Right atrium auricular region (tissue), 2 donors: ENCODE measurements around the gene SLC6A11. TPM values are rescaled to one million over a fixed set of nuclear protein-coding genes. Genes with fewer than 3 reads are reported as not detected.

Experiments
- DNase-seq: peaks from one replicate; pipeline ENCODE4 v3.0.0-alpha.2; 2019; ENCODE audit warnings: low spot score
- H3K27ac ChIP-seq, 2 donors: fragments of 200-600 bp; sonication (generic); 1 replicate in 1 of 2; 2 replicates in 1 of 2; pipeline ENCODE4 v1.5.1; 2016 to 2019
- H3K27me3 ChIP-seq, 2 donors: fragments of 200-600 bp; sonication (generic); one replicate each; pipeline versions ENCODE4 v1.5.1 to v1.6.0; 2017 to 2019
- H3K36me3 ChIP-seq: fragments of 200-600 bp; sonication (generic); one replicate; pipeline ENCODE4 v1.5.1; 2016
- H3K4me1 ChIP-seq, 2 donors: fragments of 200-600 bp; sonication (generic); one replicate each; pipeline versions ENCODE4 v1.5.1 to v1.6.0; 2017 to 2019
- H3K4me3 ChIP-seq, 2 donors: fragments of 200-600 bp; sonication (generic); 1 replicate in 1 of 2; 2 replicates in 1 of 2; pipeline ENCODE4 v1.5.1; 2017 to 2019; ENCODE audit warnings: mild to moderate bottlenecking in 1 of 2, moderate library complexity in 1 of 2
- H3K9me3 ChIP-seq, 2 donors: fragments of 200-600 bp; sonication (generic); one replicate each; pipeline ENCODE4 v1.5.1; 2019
- total RNA-seq, 2 donors: library from RNA; depleted of rRNA; stranded (reverse); fragments of >200 nt; gene quantifications; one replicate each; pipeline ENCODE4 v1.1.0, GENCODE V29; 2016
- TF ChIP-seq, protein P1 (sequence below), 2 donors: fragments of 200-600 bp; sonication (generic); IDR thresholded peaks; one replicate each; pipeline ENCODE4 v1.5.1; 2019; ENCODE audit warnings: antibody characterized with exemption in 2 of 2

The SLC6A11 gene
- total RNA-seq, 2 donors from 2014 or later: not detected

DNA sequence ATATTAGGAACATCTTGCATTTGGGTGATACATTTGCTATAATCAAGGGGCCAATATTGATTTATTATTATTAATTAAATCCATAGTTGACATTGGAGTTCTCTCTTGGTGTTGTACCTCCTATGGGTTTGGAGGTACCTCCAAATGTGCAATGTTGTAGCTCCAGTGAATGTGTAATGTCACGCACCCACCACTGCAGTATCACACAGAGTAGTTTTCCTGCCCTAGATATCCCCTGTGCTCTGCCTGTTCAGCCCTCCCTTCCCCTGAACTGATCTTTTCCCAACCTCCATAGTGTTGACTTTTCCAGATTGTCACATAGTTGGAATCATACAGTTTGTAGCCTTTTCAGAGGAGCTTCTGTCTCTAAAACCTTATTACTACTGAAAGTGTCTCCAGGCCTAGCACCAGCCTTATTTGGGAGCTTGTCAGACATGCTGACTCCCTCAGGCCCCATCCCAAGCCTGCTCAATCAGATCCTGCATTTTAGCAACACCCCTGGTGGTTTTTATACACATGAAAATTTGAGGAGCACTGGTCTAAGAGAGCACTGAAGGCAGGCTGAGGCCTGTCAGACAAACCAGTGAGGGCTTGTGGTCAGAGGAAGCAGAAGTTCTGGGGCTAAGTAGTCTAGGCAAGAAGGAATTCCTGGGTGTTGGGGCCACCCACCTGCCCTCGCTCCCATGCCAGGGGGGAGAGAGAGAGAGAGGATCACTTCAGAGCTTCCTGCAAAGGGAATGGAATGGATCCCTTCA is 73.4 kb downstream of the SLC6A11 start:
- Histone ChIP-seq H3K36me3 (no peaks in the 10 kb centered on the region), H3K27ac (no peak overlapping the region), H3K9me3 (peaks cover 5 to 27% of the 10 kb centered on the region in 2 donors), H3K4me1 (no peaks in the 10 kb centered on the region), H3K27me3 (no peaks in the 10 kb centered on the region), H3K4me3 (no peak overlapping the region)
- TF ChIP-seq, protein P1, sequence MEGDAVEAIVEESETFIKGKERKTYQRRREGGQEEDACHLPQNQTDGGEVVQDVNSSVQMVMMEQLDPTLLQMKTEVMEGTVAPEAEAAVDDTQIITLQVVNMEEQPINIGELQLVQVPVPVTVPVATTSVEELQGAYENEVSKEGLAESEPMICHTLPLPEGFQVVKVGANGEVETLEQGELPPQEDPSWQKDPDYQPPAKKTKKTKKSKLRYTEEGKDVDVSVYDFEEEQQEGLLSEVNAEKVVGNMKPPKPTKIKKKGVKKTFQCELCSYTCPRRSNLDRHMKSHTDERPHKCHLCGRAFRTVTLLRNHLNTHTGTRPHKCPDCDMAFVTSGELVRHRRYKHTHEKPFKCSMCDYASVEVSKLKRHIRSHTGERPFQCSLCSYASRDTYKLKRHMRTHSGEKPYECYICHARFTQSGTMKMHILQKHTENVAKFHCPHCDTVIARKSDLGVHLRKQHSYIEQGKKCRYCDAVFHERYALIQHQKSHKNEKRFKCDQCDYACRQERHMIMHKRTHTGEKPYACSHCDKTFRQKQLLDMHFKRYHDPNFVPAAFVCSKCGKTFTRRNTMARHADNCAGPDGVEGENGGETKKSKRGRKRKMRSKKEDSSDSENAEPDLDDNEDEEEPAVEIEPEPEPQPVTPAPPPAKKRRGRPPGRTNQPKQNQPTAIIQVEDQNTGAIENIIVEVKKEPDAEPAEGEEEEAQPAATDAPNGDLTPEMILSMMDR (IDR thresholded peaks at IDR 0.05): no peak
- no peak for DNase-seq

DNA sequence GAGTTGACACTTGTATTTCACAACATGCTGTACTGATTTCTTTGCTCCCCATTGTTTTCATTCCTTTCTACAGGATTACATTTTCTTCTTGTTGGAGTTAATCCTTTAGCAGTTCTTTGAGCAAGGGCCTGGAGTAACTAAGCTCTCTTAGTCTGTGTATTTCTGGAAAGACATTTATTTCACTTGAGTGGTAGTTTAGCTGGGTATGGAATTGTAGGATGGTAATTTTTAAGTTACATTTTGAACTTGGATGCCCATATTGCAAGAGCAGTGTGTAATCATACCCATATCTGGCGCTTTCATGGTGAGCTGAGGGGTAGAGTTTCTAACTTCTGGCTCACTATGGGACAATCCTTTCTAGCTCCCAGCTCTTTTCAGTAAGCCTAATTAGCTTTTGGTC is 74.6 kb downstream of the SLC6A11 start:
- Histone ChIP-seq H3K4me1 (no peaks in the 10 kb centered on the region), H3K9me3 (peaks cover 5 to 27% of the 10 kb centered on the region in 2 donors), H3K36me3 (no peaks in the 10 kb centered on the region), H3K27me3 (no peaks in the 10 kb centered on the region), H3K4me3 (no peak overlapping the region), H3K27ac (no peak overlapping the region)
- TF ChIP-seq, protein P1 (IDR thresholded peaks at IDR 0.05): no peak
- DNase-seq: no peak

DNA sequence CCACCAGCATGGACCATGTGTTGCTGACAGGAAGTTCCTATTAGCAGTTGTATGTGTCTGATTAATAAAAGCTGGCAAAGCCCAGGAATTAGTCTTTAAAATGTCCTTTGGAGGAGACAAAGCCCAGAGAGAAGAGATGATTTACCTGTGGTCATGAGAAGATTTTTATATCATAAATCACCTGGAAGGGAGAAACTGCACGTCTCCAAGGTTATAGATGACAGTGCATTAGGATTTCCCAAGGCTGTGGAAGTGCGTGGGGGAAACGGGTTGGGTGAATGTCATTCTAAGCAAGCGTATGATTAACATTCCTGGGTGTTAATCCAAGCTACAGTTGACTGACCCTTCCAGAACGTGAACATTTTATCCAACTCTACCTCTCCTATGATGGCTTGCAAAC is 76.6 kb downstream of the SLC6A11 start:
- H3K4me1 ChIP-seq: no peaks in the 10 kb centered on the region
- H3K27ac ChIP-seq: no peak overlapping the region
- TF ChIP-seq, protein P1 (IDR thresholded peaks at IDR 0.05): no peak
- no peaks in the 10 kb centered on the region for H3K27me3 ChIP-seq
- no peaks in the 10 kb centered on the region for H3K36me3 ChIP-seq
- DNase-seq: no peak
- no peak overlapping the region for H3K4me3 ChIP-seq
- peaks cover 5 to 27% of the 10 kb centered on the region in 2 donors for H3K9me3 ChIP-seq

DNA sequence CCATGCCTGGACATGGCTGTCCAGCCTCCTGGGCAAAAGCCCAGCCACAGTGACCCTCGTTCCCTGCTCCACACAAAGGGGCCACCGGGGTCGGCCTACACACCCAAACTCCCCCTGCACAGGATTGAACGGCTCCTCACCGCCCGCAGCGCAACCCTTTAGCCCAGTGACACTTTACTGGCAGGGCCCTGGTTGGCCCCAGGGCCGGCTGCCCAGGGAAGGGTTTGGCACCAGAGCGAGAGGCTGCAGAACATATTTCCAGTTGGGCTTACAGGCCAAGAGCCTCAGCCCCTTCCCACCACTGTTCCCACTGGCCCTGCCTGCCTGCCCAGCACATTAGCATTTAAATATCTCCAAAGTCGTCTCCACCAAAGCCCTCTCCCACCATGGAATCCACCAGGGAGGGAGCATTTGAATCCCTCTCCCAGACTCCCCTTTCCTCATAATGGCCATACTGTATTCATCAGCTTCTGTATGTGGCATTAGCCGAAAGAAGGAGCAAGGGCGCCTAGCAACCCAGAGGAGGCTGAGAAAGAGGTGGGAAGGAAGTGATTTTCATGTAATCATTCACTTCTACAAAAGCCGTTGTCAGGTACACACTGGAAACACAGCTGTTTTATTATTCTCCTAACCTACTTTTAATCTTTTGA is 85.4 kb downstream of the SLC6A11 start:
- Histone ChIP-seq H3K27me3 (no peaks in the 10 kb centered on the region), H3K4me1 (no peaks in the 10 kb centered on the region), H3K9me3 (peaks cover 6 to 10% of the 10 kb centered on the region in 2 donors), H3K4me3 (no peak overlapping the region), H3K27ac (no peak overlapping the region), H3K36me3 (no peaks in the 10 kb centered on the region)
- TF ChIP-seq, protein P1 (IDR thresholded peaks at IDR 0.05): no peak
- DNase-seq: no peak

DNA sequence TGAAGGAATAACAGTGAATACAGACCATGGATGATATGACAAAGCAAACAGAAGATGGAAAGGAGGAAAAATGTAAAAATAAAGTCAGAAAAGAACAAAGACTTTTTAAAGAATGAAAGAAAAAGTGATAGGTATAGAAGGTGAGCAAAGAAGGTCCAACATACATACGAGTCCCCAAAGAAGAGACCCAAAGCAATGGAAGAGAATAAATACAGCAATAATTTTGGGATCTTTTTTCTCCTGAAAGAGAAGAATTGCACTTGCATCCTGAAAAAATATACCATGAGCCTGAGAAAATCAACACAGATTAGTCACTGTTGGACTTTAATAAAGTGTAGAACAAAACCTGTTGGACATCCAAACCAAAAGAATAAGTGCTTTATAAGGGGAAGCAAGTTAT is 91.2 kb downstream of the SLC6A11 start:
- DNase-seq: no peak
- TF ChIP-seq, protein P1 (IDR thresholded peaks at IDR 0.05): no peak
- Histone ChIP-seq H3K4me1 (no peaks in the 10 kb centered on the region), H3K36me3 (no peaks in the 10 kb centered on the region), H3K9me3 (peaks cover 14 to 29% of the 10 kb centered on the region in 2 donors), H3K27ac (no peak overlapping the region), H3K27me3 (no peaks in the 10 kb centered on the region), H3K4me3 (no peak overlapping the region)
